ENCODE data around the gene CNTN3. TPM values are rescaled to one million over a fixed set of nuclear protein-coding genes. Genes with fewer than 3 reads are reported as not detected.

The CNTN3 gene
- total RNA-seq, 1 donor from 2014 or later, result not detected

DNA sequence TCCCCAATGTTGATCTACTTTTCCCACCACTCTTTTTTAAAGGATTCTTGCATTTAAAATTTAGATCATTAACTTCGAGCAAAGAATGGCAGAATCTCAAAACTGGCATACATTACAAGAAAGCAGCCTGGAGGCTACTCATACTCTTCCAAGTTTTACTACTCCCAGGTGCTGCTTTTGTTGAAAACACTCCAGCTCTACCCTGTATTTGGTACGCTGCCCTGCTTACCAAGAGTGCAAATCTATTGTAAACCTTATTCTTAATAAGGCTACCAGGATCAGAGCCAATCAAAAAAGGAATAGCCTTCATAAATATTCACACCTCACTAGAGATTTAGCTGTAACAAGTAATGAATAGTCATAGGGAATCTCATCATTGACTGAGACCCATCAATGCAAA is 11.6 kb upstream of the CNTN3 start:
- Mint-ChIP-seq H3K4me1 (no peaks in the 10 kb centered on the region), H3K36me3 (ENCODE audit: low read depth) (no peaks in the 10 kb centered on the region), H3K27ac (no peak overlapping the region), H3K27me3 (no peaks in the 10 kb centered on the region), H3K4me3 (no peak overlapping the region), H3K9me3 (no peaks in the 10 kb centered on the region)
- TF ChIP-seq CTCF (IDR thresholded peaks at IDR 0.05), result no peak
- ATAC-seq (ENCODE audit: low read depth) (no peak), DNase-seq (no peak)
- intact Hi-C loops (cut with micrococcal nuclease), result no loop called here
- POLR2A ChIA-PET, result no interaction called here
- CTCF ChIA-PET, result no interaction called here

- CTCF ChIA-PET, result no interaction called here
- no peak overlapping the region for H3K27ac Mint-ChIP-seq
- H3K27me3 Mint-ChIP-seq, result no peaks in the 10 kb centered on the region
- intact Hi-C loops (cut with micrococcal nuclease), result no loop called here
- ATAC-seq (ENCODE audit: low read depth) (no peak), DNase-seq (no peak)
- no peak overlapping the region for H3K4me3 Mint-ChIP-seq
- H3K9me3 Mint-ChIP-seq, result no peaks in the 10 kb centered on the region
- H3K36me3 Mint-ChIP-seq (ENCODE audit: low read depth), result no peaks in the 10 kb centered on the region
- H3K4me1 Mint-ChIP-seq, result no peaks in the 10 kb centered on the region
- POLR2A ChIA-PET, result no interaction called here
- no peak for TF ChIP-seq CTCF (IDR thresholded peaks at IDR 0.05)
Observed at GRCh38 chr3:74624301-74624700, 9.8 kb upstream of the CNTN3 start.

DNA sequence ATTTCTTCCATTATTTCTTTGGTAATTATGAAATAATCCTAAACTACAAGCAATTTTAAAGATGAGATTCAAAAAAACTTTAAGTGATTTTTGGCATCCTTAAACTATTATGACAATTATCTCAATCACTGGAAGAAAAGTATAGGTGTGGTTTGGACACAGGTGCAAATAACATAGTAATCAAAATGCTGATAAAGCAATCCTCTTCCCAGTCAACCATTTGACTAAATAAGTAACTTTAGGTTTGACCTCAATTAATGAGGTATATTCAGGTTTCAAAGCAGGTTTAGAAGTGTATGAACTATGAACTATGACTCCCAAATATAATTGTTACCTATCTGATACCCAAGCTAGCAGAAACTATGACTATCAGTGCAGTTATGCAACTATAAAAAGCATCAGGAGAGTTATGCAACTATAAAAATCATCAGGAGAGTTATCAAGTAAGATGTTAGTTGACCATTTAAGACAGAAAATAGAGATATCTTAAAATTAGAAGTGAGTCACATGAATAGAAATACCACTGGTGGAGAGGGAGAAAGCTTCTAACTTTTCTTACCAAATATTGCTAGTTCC is 8.9 kb upstream of the CNTN3 start:
- Mint-ChIP-seq H3K4me3 (no peak overlapping the region), H3K9me3 (no peaks in the 10 kb centered on the region), H3K36me3 (ENCODE audit: low read depth) (no peaks in the 10 kb centered on the region), H3K27me3 (no peaks in the 10 kb centered on the region), H3K27ac (no peak overlapping the region), H3K4me1 (no peaks in the 10 kb centered on the region)
- ATAC-seq (ENCODE audit: low read depth) (no peak), DNase-seq (no peak)
- intact Hi-C loops (cut with micrococcal nuclease), result no loop called here
- no peak for TF ChIP-seq CTCF (IDR thresholded peaks at IDR 0.05)
- POLR2A ChIA-PET, result no interaction called here
- CTCF ChIA-PET, result no interaction called here

- ChIA-PET CTCF (no interaction called here), POLR2A (no interaction called here)
- no peak for ATAC-seq (ENCODE audit: low read depth)
- H3K27ac Mint-ChIP-seq, result no peak overlapping the region
- no peaks in the 10 kb centered on the region for H3K27me3 Mint-ChIP-seq
- no peak for TF ChIP-seq CTCF (IDR thresholded peaks at IDR 0.05)
- DNase-seq, result no peak
- no peaks in the 10 kb centered on the region for H3K4me1 Mint-ChIP-seq
- H3K9me3 Mint-ChIP-seq, result no peaks in the 10 kb centered on the region
- H3K4me3 Mint-ChIP-seq, result no peak overlapping the region
- H3K36me3 Mint-ChIP-seq (ENCODE audit: low read depth), result no peaks in the 10 kb centered on the region
- intact Hi-C loops (cut with micrococcal nuclease), result no loop called here
Observed at GRCh38 chr3:74621581-74621980, 7.1 kb upstream of the CNTN3 start.

DNA sequence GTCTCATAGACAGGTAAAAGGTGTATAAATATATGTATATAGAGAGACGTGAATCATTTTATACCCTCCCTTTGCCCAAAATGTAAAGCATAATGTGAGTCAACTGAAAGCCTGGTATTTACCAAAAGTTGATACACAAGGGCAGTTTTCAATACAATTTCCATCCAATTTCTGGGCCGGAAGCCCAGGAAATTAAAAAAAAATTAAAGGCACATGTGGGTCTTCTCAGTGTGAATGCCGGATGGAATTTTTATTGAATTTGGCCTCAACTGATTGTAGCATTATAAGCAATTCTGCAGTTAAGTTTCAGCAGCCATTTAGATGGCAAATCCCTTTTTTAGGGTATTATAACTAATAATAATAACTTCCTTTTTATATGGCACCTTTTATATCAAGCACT is 3.3 kb upstream of the CNTN3 start:
- intact Hi-C loops (cut with micrococcal nuclease), result no loop called here

More for the DNA sequence above, 3.3 kb upstream of the CNTN3 start:
- no peak for TF ChIP-seq CTCF (IDR thresholded peaks at IDR 0.05)
- Mint-ChIP-seq H3K27me3 (peaks cover 14% of the 10 kb centered on the region), H3K4me3 (no peak overlapping the region), H3K9me3 (no peaks in the 10 kb centered on the region), H3K27ac (no peak overlapping the region), H3K36me3 (ENCODE audit: low read depth) (no peaks in the 10 kb centered on the region), H3K4me1 (no peaks in the 10 kb centered on the region)
- ATAC-seq (ENCODE audit: low read depth) (no peak), DNase-seq (no peak)
- CTCF ChIA-PET, result no interaction called here
- POLR2A ChIA-PET, result no interaction called here
